NK-92 (cell line): Measurements from ENCODE around the gene OPA1.
"Not testable (repeated sequence)": the region's sequence is repeated elsewhere in the genome, so short reads cannot be mapped to it uniquely, and the experiment has no call there.

Source experiments
- DNase-seq: peaks from one replicate; lab custom pipeline; 2025; ENCODE audit not compliant: unreplicated experiment; lab: John Stamatoyannopoulos, UW

The OPA1 gene

GRCh38 chr3:193589129-193589528, 3.9 kb upstream of the OPA1 start:
- no peak for DNase-seq

DNA sequence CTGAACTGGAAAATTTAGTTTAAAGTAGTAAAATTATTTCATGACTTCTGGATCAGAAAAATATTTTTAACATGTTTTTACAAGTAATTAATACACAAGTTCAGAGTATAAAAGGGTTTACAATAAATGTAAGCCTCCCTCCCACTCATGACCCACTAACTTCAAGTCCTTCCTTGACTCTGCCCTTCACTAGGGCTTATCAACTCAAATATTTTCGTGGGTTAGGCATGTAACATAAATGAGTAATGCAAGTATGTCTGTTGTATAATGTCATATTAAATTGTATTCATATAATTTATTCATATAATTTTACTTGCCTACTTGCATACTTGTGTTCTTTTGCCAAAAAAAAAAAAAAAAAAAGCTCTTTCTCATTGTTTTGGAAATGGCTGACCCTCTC, 3.4 kb upstream of the OPA1 start:
- DNase-seq: no peak

DNA sequence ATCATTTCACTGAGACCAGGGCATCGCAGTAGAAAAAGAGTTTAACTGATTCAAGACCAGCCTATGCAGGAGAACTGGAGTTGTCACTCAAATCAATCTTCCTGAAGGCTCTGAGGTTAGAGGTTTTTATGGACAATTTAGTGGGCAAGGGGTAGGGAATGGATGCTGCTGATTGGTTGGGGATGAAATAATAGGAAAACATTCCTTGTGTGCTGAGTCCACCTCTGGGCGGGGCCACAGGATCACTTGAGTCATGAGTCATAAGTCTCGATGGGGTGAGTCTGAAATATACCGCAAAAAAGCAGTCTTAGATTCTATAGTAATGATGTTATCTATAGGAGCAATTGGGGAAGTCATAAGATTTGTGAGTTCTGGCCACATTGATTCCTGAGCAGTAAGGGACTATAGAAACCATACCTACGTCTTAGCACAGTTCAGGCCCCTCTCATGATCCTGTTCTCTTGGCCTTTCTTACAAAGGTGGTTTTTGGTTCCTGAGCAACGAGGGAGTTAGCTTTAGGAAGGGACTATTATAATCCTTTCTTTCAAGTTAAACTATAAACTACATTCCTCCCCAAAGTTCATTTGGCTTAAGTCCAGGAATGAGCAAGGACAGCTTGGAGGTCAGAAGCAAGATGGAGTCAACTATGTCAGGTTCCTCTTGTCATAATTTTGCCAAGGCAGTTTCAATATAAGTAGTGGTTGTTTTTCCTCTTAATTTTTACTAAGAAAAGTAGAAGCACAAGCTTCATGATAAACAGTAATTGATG, 2.7 kb upstream of the OPA1 start:
- DNase-seq: no peak

DNA sequence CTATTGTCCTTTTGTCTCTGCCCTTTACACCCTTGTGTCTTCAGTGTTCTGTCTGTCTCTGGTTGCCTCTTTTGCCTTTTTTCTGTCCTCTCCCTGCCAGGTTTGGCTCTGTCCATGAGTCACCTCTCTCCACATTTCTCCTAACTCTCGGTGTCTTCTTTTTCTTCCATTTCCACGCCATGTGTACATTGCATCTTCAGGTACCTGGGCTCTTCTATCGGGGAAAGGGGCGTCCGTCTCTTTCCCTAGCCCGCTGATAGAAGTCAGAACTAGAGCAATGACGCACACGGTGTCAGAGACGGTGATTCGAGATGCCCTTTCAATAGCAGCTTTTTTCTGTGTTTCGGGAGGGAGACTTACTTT, 641 bp downstream of the OPA1 start:
- DNase-seq: no peak

DNA sequence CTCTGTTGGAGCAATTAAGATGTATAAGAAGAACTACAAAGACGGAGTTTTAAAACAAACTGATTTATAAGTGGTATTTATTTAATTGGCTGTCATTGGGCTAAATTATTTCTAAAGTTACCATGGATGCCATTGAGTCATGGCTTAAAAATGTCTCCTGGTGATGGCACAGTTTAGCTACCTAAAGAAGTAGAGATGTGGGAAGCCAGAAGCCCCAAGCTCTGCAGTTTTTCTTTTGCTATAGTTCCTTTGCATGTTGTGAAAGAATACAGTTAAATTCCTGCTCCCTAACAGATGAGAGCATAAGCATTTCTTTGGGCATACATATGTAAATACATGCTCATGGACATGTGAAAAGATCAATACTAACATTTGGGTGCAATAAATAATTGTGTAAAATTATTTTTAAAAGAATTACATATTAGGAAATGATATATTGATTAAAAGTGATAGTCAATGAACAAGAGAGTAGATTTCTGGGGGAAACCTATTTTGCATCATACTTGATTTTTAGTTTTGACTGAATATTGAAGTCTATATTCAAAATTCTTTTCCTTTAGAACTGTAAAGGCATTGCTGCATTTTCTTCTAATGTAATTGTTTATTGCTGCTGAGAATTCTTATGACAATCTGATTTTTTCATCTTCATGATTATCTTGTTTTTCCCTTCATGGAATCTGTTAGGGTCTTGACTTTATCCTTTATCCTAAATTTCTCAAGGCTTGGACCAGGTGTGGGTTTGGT, 2.1 kb downstream of the OPA1 start:
- DNase-seq: no peak

- no peak for DNase-seq
Observed at GRCh38 chr3:193595939-193596487, 3.0 kb downstream of the OPA1 start.

GRCh38 chr3:193598202-193598601, 5.2 kb downstream of the OPA1 start:
- no peak for DNase-seq

DNA sequence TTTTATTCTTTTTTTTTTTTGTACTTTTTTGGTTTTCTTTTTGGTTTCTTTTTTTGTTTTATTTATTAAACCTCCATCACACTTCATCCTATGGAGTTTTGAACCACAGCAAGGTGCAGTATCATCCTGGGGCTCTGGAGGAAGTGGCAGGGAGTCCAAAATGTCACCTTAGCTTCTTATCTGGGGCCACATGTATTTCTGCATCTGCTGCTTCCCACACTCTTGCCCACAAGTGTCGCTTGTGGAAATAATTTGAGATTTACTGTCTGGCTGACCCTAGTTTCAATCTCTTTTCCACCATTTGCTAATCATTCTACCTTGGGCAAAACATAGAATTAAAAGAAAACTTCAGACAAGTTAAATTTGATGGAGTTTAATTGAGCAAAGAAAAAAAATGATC, 6.4 kb downstream of the OPA1 start:
- DNase-seq: no peak

DNA sequence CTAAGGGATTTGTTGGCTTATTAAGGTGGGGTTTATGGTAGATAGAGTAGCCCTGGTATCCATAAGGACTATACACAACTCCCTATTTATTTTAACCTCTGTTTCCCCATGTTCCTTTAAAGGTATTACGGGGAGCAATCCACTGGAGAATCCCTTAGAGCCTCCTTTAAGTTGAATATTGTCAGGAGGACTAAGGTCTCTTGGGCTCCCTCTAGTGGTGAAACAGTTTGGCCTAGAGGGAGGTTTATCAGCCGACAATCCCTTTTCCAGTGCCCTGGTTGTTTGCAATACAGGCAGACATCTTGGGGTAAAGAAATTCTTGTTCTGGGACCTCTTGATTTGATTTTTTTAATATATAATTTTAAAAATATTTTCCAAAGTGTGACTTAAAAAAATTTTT, 12.9 kb downstream of the OPA1 start:
- DNase-seq: no peak

DNA sequence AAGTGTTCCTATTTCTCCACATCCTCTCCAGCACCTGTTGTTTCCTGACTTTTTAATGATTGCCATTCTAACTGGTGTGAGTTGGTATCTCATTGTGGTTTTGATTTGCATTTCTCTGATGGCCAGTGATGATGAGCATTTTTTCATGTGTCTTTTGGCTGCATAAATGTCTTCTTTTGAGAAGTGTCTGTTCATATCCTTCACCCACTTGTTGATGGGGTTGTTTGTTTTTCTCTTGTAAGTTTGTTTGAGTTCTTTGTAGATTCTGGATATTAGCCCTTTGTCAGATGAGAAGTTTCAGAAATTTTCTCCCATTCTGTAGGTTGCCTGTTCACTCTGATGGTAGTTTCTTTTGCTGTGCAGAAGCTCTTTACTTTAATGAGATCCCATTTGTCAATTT, 13.9 kb downstream of the OPA1 start:
- DNase-seq: not testable (repeated sequence)

DNA sequence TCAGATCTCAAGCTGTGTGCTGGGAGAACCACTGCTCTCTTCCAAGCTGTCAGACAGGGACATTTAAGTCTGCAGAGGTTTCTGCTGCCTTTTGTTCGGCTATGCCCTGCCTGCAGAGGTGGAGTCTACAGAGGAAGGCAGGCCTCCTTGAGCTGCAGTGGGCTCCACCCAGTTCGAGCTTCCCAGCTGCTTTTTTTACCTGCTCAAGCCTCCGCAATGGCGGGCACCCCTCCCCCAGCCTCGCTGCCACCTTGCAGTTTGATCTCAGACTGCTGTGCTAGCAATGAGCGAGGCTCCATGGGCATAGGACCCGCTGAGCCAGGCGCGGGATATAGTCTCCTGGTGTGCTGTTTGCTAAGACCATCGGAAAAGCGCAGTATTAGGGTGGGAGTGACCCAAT, 17.5 kb downstream of the OPA1 start:
- DNase-seq: not testable (repeated sequence)

DNA sequence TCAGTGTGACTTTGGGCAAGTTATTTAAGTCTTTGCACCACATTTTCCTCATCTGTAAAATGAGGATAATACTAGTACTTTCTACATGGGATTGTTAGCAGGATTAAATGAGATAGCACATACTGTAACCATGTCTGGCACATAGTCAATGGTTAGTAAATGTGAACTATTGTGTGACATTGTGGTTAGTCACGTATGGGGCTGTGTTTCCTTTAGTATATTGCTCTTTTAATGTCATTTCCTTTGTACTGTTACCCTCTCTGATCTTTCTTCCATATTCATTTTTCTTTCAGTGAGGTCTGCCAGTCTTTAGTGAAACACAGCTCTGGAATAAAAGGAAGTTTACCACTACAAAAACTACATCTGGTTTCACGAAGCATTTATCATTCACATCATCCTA, 21.4 kb downstream of the OPA1 start:
- DNase-seq: no peak

GRCh38 chr3:193617628-193618027, 24.6 kb downstream of the OPA1 start:
- DNase-seq: no peak

GRCh38 chr3:193620057-193620456, 27.0 kb downstream of the OPA1 start:
- no peak for DNase-seq

- DNase-seq: no peak
Observed at GRCh38 chr3:193620650-193621049, 27.6 kb downstream of the OPA1 start.

DNA sequence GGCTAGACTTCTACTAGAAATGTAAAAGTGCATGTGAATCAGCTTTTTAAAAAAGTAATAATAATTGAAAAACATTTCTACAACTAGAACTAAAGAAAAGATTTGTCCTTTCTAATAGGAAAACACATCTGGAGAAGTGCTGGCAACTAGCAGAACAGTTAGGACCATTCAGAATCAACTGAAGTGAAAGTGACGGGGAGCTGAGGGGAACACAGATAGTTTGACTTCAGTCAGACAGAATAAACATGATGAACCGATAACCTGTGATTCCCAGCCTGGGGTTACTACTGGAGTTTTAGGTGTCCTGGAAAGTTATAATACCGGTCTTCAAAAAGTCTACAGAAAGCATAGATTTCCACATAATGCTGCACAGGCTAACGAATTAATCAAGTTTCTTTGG, 28.1 kb downstream of the OPA1 start:
- no peak for DNase-seq

DNA sequence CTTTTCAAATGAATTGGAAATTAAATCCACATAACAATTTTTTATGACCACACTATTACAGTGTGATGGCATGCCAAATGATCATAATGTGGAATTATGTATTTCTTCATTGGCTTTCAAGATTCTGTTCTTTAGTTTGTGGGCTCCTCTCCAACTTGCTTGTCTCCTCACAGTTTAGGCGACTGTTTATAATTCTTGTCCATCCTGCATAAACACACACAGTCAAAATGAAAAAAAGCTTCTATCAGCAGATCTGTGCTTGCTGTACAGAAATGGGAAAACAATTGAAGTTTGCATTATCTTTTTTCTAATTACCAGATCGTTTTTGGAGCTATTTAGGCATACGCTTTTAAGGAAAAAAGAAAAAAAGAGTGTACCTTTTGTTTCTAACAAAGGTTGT, 37.0 kb downstream of the OPA1 start:
- DNase-seq: no peak

DNA sequence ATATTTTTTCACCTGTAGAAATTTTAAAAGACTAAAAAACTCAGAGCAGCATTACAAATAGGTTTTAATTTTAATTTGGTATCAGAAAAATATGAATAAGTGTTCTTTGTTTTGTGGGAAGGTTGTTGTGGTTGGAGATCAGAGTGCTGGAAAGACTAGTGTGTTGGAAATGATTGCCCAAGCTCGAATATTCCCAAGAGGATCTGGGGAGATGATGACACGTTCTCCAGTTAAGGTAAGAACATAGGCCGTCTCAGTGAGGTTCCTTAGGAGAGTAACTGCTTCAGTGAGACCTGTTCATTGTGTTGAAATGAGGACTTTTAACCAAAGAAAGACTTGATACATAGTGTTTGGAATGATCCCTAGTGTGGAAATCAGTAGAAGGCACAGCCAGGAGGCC, 44.8 kb downstream of the OPA1 start:
- DNase-seq: no peak

- no peak for DNase-seq
Observed at GRCh38 chr3:193638833-193639232, 45.8 kb downstream of the OPA1 start.

DNA sequence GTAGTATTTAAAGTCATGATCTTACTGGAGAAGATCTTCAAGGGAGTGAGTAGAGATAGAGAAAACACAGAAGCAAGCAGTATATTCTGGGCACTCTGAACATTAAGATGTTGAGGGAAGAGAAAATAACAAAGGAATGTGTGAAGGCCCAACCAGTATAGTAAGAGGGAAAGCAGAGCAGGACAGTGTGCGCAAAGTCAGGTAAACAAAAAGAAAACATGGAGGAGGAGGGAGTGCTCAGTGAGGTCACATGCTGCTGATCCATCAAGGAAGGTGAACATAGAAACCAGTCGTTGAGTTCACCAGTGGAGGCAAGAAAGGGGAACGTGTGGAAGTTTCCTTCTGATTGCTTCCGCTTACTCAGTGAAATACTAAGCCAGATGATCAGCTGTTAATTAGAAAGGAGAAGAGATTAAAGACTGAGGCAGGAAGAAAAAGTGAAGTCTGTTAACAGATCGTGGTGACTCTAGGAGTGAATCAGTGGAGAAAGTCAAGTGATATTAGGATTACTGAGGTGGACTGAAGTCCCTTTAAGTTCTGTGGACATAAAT, 47.2 kb downstream of the OPA1 start:
- no peak for DNase-seq

GRCh38 chr3:193640728-193641439, 47.9 kb downstream of the OPA1 start:
- no peak for DNase-seq

GRCh38 chr3:193641440-193641775, 48.4 kb downstream of the OPA1 start:
- no peak for DNase-seq
